IPS DF 6.9 (cell line): Measurements from ENCODE around the gene MED15.

ENCODE experiments used
- DNase-seq: peaks from one replicate; pipeline ENCODE4 v3.0.0-alpha.2; 2013; ENCODE audit warnings: low read depth, low spot score
- H3K27ac ChIP-seq: one replicate; pipeline ENCODE4 v1.5.1; 2013; ENCODE audit warnings: low read length, control low read depth
- H3K27me3 ChIP-seq: 2 replicates; pipeline ENCODE4 v1.6.1; 2013; ENCODE audit warnings: mild to moderate bottlenecking, low read length; ENCODE audit not compliant: control insufficient read depth, insufficient read depth
- H3K36me3 ChIP-seq: 2 replicates; pipeline ENCODE4 v1.6.1; 2013; ENCODE audit warnings: low read length; ENCODE audit not compliant: control insufficient read depth, insufficient read depth
- H3K4me1 ChIP-seq: 2 replicates; pipeline ENCODE4 v1.6.1; 2013; ENCODE audit warnings: low read length; ENCODE audit not compliant: control insufficient read depth, insufficient read depth
- H3K4me3 ChIP-seq: 2 replicates; pipeline ENCODE4 v1.5.1; 2013; ENCODE audit warnings: mild to moderate bottlenecking, low read length
- H3K9me3 ChIP-seq: 2 replicates; pipeline ENCODE4 v1.6.1; 2013; ENCODE audit warnings: low read length, inconsistent platforms; ENCODE audit not compliant: control insufficient read depth, insufficient read depth
- WGBS: extraction: QIAGEN DNeasy Blood & Tissue Kit; methylation state at CpG from one replicate; pipeline ENCODE4 v1.1.7; 2013; ENCODE audit warnings: mixed read lengths, missing lambda C conversion rate; ENCODE audit not compliant: insufficient read length, insufficient coverage; 5-methylcytosine and 5-hydroxymethylcytosine counted together

Gene MED15

DNA sequence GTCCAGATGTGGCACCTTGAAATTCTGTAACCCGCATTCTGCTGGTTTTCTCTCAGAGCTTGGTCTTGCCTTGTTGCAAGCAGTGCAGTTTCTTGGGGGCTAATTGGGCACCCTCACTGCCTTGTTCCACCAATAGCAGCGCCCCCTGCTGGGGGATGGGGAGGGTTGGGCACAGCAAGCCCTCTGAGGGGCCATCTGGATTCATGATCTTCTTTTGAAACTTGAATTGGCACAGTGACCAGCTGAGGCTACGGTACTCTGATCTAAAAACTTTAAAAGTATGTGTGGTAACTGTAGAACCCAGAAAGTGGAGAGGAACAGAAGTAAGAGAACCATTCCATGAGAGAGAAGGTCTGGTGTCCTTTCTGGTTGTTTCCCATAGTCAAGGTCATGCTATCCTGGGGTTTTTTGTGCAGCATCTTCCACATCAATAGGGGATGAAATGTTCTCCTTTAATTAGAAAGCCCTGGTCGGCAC lies 64.2 kb downstream of the MED15 start:
- no peaks in the 10 kb centered on the region for H3K27me3 ChIP-seq
- H3K9me3 ChIP-seq = no peaks in the 10 kb centered on the region
- no peak overlapping the region for H3K27ac ChIP-seq
- no peak overlapping the region for H3K4me3 ChIP-seq
- H3K36me3 ChIP-seq = peaks cover 24% of the 10 kb centered on the region
- no peak for DNase-seq
- H3K4me1 ChIP-seq = no peaks in the 10 kb centered on the region
- WGBS = no CpG with 5 or more reads among the region's 4 CpGs

- no peaks in the 10 kb centered on the region for H3K9me3 ChIP-seq
- H3K27ac ChIP-seq = no peak overlapping the region
- no peak for DNase-seq
- H3K27me3 ChIP-seq = no peaks in the 10 kb centered on the region
- H3K36me3 ChIP-seq = peaks cover 20% of the 10 kb centered on the region
- no peak overlapping the region for H3K4me3 ChIP-seq
- H3K4me1 ChIP-seq = no peaks in the 10 kb centered on the region
- WGBS = no CpG with 5 or more reads among the region's 11 CpGs
These were observed 64.9 kb downstream of the MED15 start for GRCh38 chr22:20572132-20572802.

DNA sequence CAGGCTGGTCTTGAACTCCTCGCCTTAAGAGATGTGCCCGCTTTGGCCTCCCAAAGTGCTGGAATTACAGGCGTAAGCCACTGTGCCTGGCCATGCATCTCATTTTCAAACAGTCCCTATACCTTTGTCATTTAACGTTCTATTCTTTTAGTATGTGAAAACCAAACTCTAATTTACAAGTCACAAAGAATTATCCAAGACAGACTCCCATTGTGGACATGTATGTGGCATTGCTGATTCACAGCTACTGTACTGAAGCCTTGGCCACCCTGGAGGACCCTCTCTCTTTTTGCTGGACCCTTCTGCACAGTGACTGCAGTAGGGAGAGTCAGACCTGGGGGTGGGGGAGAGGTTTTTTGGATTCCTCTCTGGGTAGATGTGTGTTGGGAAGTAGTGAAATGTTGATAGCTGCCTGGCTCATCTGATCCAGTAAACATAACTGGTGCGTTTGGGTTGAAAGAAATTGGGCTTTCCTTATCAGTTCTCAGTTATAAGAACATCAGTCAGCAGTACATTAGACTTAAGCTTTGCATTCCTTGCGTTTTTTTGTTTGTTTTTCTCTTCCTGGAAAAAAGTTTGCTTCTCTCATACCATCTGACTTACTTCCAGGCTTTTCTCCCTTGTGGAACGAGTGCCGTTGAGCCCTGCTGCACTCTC lies 65.9 kb downstream of the MED15 start:
- H3K27me3 ChIP-seq = no peaks in the 10 kb centered on the region
- no peak overlapping the region for H3K27ac ChIP-seq
- H3K36me3 ChIP-seq = peaks cover 20% of the 10 kb centered on the region
- H3K4me3 ChIP-seq = no peak overlapping the region
- no peaks in the 10 kb centered on the region for H3K4me1 ChIP-seq
- WGBS = no CpG with 5 or more reads among the region's 8 CpGs
- no peak for DNase-seq
- no peaks in the 10 kb centered on the region for H3K9me3 ChIP-seq

DNA sequence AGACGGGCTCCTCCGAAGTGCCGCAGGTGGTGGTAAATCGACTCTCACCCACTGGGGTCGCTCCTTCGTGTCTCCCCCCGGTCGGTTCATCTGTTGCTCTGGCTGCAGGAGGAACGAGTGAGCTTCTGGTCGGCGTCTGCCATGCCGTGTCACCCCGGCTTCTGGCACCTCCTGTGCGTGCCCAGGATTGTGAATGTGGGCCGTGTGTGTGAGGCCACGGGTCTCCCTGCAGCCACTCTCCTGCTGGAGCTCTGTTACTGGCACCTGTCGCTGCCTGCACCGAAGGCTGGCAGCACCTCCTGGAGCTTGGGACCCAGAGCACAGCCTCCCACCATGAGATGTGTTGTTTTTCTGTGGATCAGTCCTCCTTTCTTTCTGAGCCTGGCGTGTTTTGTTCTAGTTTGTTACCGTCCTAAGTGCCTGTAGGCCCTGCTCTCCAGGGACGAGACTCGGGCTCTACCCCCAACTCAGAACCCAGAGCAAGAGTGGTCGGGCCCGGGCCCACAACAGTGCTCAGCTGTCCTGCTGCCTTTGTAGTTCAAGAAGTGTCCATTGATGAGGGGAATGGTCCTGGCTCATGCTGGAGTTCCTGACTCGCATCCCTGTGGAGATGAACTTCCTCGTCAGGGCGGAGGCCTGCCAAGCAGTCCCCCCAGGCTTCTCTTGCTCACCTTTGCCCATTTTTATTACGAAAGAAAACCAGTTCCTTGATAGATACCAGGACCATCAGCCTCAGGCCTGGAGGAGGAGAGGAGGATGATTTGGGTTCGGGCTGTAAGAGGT lies 66.6 kb downstream of the MED15 start:
- H3K27me3 ChIP-seq = no peaks in the 10 kb centered on the region
- no peaks in the 10 kb centered on the region for H3K4me1 ChIP-seq
- H3K9me3 ChIP-seq = no peaks in the 10 kb centered on the region
- H3K36me3 ChIP-seq = peaks cover 20% of the 10 kb centered on the region
- no peak overlapping the region for H3K27ac ChIP-seq
- no peak for DNase-seq
- WGBS = no CpG with 5 or more reads among the region's 29 CpGs
- H3K4me3 ChIP-seq = no peak overlapping the region

DNA sequence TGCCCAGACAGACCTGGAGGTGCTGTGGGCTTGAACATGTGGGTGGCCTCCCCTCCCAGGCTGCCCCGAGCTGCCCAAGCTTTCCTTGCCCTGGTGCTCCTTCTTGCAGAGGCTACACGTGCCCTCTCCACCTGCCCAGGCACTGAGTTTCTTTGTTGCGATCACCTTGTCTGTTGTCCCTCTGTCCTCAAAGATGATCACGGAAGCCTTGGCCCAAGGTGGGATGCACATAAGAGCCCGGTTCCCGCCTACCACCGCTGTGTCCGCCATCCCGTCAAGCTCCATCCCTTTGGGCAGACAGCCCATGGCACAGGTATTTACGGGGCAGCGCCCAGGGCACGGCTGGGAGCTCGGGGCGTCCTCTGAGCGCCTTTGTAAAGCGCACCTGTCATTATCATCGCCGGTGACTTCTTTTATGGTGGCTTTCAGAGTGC lies 67.5 kb downstream of the MED15 start:
- WGBS = no CpG with 5 or more reads among the region's 18 CpGs
- Histone ChIP-seq H3K27ac (no peak overlapping the region), H3K4me1 (no peaks in the 10 kb centered on the region), H3K4me3 (no peak overlapping the region), H3K9me3 (no peaks in the 10 kb centered on the region), H3K27me3 (no peaks in the 10 kb centered on the region), H3K36me3 (peaks cover 20% of the 10 kb centered on the region)
- no peak for DNase-seq

- Histone ChIP-seq H3K4me1 (no peaks in the 10 kb centered on the region), H3K27me3 (no peaks in the 10 kb centered on the region), H3K9me3 (no peaks in the 10 kb centered on the region), H3K36me3 (peaks cover 20% of the 10 kb centered on the region), H3K4me3 (no peak overlapping the region), H3K27ac (no peak overlapping the region)
- DNase-seq = no peak
- WGBS = no CpG with 5 or more reads among the region's 6 CpGs
These were observed 68.5 kb downstream of the MED15 start for GRCh38 chr22:20575724-20576444.

DNA sequence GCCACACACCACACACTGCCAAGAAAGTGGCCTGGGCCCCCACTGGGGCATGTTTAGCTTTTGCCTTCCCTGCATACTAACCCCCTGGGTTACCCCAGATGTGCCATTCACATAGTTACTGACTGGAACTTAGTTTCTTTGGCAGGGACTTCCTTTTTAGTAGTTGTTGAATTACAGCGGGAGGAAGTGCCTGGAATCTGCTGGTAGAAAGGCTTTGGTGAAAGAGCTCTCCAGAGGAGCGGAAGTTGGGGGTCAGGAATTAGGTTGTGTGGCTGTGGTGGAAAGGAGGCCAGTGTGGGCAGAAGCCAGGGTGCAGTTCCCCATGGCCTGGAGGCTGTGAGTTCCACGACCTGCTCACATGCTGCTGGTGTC lies 69.0 kb downstream of the MED15 start:
- WGBS = no CpG with 5 or more reads among the region's 3 CpGs
- Histone ChIP-seq H3K9me3 (no peaks in the 10 kb centered on the region), H3K36me3 (peaks cover 17% of the 10 kb centered on the region), H3K27me3 (no peaks in the 10 kb centered on the region), H3K4me1 (no peaks in the 10 kb centered on the region), H3K4me3 (no peak overlapping the region), H3K27ac (no peak overlapping the region)
- no peak for DNase-seq

- Histone ChIP-seq H3K27me3 (no peaks in the 10 kb centered on the region), H3K27ac (no peak overlapping the region), H3K4me1 (no peaks in the 10 kb centered on the region), H3K36me3 (peaks cover 15% of the 10 kb centered on the region), H3K4me3 (no peak overlapping the region), H3K9me3 (no peaks in the 10 kb centered on the region)
- DNase-seq = no peak
- no CpG with 5 or more reads among the region's 1 CpG for WGBS
These were observed 69.6 kb downstream of the MED15 start for GRCh38 chr22:20577045-20577444.

DNA sequence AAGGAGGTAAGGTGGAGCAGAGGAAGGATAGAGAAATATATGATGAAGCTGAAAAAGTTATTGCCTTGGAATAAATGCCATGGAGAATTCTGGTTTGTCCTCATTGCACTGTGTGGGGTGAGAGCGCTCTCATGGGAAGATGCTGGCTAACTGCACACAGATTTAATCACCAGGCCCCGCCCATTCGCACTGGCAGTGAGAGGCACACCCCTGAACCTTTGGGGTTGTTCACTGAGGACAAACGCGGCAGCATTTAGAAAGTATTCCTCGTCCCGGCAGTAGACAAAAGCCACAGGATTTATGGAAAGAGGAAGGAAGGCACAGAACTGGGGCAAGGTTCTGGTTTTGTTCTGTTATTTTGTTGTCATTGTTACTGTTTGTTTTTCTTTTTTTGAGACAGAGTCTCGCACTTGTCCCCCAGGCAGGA lies 70.2 kb downstream of the MED15 start:
- Histone ChIP-seq H3K27ac (no peak overlapping the region), H3K4me1 (no peaks in the 10 kb centered on the region), H3K36me3 (peaks cover 14% of the 10 kb centered on the region), H3K9me3 (no peaks in the 10 kb centered on the region), H3K27me3 (no peaks in the 10 kb centered on the region), H3K4me3 (no peak overlapping the region)
- no CpG with 5 or more reads among the region's 8 CpGs for WGBS
- DNase-seq = no peak

GRCh38 chr22:20578192-20578591 lies 70.8 kb downstream of the MED15 start:
- no peak for DNase-seq
- Histone ChIP-seq H3K36me3 (peaks cover 14% of the 10 kb centered on the region), H3K27ac (no peak overlapping the region), H3K27me3 (no peaks in the 10 kb centered on the region), H3K4me3 (no peak overlapping the region; the same call in 1 of the 2 replicates), H3K4me1 (no peaks in the 10 kb centered on the region), H3K9me3 (no peaks in the 10 kb centered on the region)
- WGBS = no CpG with 5 or more reads among the region's 7 CpGs
